Fibroblast of villous mesenchyme (primary cell): Measurements from ENCODE around the gene TLE5. TPM values are rescaled to one million over a fixed set of nuclear protein-coding genes. Genes with fewer than 3 reads are reported as not detected.
A peak's percentile ranks its signal among the peaks of the same experiment; 100 is the strongest.
"Not testable (repeated sequence)": the region's sequence is repeated elsewhere in the genome, so short reads cannot be mapped to it uniquely, and the experiment has no call there.

ENCODE experiments used
- DNase-seq: peaks from one replicate; pipeline ENCODE4 v3.0.0-alpha.2; 2010; ENCODE audit warnings: low read depth
- H3K4me3 ChIP-seq: 2 replicates; pipeline ENCODE4 v1.5.1; 2011; ENCODE audit warnings: low read depth, mild to moderate bottlenecking, low read length
- total RNA-seq: library from RNA; depleted of rRNA; stranded (reverse); fragments of >200 nt; gene quantifications from 2 replicates; pipeline ENCODE4 v1.2.3, GENCODE V29; 2012
- TF ChIP-seq, protein P1 (sequence below): IDR thresholded peaks from 2 replicates; pipeline ENCODE4 v1.5.1; 2012; ENCODE audit warnings: low read depth, mild to moderate bottlenecking, low read length; ENCODE audit not compliant: insufficient read depth

TLE5 gene
- total RNA-seq, 1 donor, result 289 TPM

DNA sequence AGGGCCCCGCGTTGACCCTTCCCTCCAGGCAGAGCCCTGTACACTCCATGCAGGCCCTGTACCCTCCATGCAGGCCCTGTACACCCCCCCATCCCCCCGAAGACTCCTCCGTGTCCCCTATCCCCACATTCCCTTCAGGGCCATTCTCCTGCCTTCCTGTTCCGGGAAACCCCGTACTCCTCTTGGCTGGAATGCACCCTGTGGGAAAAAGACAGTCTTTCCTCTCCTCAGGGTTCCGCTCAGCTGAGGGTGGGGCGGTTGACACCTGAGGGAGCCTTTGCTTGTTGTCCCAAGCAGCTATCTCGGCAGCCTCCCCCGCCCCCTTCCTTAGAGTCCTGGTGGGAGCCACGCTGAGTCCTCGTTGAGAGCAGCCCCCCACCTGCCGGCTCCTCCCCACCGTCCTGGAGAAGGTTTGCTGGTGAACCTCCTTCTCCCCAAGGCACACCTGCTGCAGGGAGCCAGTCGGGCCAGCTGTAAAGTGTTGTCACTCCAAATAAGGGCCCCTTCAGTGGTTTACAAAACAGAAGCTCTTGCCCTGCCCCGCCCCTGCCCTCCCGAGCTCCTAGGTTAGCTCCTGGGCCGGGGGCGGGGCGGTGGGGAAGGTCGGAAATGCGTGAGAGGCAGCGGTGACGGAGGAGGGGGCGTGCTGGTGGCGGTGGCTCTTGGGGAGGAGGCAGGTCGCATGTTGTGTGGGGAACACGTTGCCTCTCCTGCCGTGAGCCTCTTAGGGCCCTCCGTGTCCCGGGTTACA is 33.3 kb upstream of the TLE5 start:
- DNase-seq, result peak; percentile 35

DNA sequence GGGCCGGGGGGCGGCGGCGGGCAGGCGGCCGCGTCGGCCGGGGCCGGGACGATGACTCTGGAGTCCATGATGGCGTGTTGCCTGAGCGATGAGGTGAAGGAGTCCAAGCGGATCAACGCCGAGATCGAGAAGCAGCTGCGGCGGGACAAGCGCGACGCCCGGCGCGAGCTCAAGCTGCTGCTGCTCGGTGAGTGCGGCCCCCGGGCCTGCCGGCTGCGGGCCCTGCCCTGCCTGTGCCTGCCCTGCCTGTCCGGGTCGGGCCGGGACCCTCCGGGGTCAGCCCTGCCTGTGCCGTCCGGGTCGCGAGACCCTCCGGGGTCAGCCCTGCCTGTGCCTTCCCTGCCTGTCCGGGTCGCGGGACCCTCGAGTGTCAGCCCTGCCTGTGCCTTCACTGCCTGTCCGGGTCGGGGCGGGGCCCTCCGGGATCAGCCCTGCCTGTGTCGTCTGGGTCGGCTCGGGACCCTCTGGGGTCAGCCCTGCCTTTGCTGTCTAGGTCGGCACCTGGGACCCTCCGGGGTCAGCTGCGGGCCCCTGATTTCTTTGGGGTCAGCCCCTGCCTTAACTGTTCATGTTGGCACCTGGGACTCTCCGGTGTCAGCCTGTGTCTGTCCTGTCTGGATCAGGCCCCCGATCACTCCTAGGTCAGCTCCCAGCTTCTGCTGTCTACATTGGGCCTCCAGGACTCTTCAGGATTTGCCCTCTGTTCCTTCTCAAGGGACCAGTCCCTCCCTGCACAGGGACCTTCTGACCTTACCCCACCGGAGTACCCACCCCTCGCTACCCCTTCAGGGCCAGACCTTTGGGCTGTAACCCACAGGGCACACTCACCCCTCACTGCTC is 32.5 kb upstream of the TLE5 start:
- peak overlapping the region; percentile 93 for H3K4me3 ChIP-seq
- peak; percentile 27 for DNase-seq
- TF ChIP-seq, protein P1, sequence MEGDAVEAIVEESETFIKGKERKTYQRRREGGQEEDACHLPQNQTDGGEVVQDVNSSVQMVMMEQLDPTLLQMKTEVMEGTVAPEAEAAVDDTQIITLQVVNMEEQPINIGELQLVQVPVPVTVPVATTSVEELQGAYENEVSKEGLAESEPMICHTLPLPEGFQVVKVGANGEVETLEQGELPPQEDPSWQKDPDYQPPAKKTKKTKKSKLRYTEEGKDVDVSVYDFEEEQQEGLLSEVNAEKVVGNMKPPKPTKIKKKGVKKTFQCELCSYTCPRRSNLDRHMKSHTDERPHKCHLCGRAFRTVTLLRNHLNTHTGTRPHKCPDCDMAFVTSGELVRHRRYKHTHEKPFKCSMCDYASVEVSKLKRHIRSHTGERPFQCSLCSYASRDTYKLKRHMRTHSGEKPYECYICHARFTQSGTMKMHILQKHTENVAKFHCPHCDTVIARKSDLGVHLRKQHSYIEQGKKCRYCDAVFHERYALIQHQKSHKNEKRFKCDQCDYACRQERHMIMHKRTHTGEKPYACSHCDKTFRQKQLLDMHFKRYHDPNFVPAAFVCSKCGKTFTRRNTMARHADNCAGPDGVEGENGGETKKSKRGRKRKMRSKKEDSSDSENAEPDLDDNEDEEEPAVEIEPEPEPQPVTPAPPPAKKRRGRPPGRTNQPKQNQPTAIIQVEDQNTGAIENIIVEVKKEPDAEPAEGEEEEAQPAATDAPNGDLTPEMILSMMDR, result no peak

More for the DNA sequence above, 33.3 kb upstream of the TLE5 start:
- TF ChIP-seq, protein P1, result no peak
- peak overlapping the region; percentile 93 for H3K4me3 ChIP-seq

DNA sequence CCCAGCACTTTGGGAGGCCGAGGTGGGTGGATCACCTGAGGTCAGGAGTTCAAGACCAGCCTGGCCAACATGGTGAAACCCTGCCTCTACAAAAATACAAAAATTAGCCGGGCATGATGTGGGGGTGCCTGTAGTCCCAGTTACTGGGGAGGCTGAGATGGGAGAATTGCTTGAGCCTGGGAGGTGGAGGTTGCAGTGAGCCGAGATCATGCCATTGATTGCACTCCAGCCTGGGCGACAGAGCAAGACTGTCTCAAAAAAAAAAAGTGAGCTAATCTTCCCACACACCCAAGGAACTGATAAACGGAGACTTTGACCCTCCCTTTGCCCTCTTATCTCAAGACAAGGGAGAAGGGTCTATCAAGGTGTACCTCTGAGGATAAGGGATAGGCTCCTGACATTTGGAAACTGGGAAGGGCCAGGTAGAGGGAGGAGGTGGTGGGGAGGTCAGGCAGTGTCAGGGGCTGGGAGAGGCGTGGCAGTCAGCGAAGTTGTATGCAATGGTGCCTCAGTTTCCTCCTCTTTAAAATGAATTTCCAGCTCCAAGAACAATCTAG is 27.1 kb upstream of the TLE5 start:
- DNase-seq, result not testable (repeated sequence)

DNA sequence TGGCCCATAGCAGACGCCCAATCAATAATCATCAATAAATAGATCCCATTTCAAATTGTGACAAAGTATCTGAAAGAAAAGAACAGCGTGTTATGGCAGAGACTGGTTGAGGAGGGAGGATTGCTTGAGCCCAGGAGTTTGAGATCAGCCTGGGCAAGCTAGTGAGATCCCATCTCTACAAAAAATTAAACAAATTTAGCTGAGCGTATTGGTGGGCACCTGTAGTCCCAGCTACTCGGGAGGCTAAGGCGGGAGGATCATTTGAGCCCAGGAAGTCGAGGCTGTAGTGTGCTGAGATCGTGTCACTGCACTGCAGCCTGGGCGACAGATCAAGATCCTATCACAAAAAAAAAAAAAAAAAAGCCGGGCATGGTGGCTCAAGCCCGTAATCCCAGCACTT is 25.5 kb upstream of the TLE5 start:
- no peak overlapping the region for H3K4me3 ChIP-seq
- no peak for DNase-seq
- TF ChIP-seq, protein P1, result no peak

More for the DNA sequence above, 27.1 kb upstream of the TLE5 start:
- H3K4me3 ChIP-seq, result not testable (repeated sequence)

DNA sequence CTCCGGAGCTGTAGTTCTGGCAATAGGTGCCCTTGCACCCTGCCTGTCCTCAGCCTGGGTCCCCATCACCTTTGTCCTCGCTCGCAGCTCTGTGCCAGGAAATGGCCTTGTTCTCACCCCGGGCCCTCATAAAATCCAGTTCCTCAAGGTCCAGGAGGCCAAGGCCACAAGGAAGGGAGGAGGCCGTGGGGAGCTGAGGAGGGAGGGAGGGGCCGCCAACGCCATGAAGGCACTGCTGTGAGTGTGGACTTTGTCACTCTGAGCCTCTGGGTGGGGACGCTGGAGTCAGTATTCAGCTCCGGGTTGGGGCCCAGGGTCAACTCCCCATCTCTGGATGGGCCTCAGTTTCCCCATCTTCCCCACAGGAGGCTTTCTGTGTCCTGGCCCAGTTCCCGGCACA is 22.6 kb upstream of the TLE5 start:
- H3K4me3 ChIP-seq, result no peak overlapping the region
- TF ChIP-seq, protein P1, result no peak
- DNase-seq, result no peak

DNA sequence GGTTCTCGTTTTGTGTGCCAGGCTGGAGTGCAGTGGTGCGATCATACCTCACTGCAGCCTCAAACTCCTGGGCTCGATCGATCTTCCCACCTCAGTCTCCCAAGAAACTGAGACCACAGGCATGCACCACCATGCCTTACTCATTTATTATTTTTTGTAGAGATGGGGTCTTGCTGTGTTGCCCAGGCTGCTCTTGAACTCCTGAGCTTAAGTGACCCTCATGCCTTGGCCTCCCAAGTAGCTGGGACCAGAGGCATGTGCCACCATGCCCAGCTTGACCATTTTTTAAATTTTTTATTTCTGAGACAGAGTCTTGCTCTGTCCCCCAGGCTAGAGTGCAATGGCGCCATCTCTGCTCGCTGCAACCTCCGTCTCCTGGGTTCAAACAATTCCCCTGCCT is 21.7 kb upstream of the TLE5 start:
- DNase-seq, result no peak
- TF ChIP-seq, protein P1, result no peak
- H3K4me3 ChIP-seq, result no peak overlapping the region

DNA sequence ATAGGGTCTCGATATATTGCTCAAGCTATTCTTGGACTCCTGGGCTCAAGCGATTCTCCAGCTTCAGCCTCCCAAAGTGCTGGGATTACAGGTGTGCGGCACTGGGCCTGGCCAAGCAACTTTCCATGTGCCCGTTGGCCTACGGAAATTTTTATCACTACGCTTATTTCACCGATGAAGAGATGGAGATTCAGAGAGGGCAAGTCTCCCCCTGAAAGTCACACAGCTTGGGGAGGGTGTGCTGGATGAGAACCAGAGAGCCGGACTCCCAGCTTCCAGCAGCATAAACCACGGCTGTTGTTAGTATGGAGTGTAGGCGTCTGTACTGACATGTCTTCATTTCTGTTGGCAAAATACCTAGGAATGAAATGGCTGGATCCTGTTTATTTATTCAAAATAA is 20.0 kb upstream of the TLE5 start:
- TF ChIP-seq, protein P1, result no peak
- DNase-seq, result no peak

More for the DNA sequence above, 20.0 kb upstream of the TLE5 start:
- no peak overlapping the region for H3K4me3 ChIP-seq
